HCT116 (cell line): ENCODE data around the gene RGS7. TPM values are rescaled to one million over a fixed set of nuclear protein-coding genes. Genes with fewer than 3 reads are reported as not detected.

Source experiments
- ATAC-seq: fragments of 200-7000 bp; cut with Tn5 transposase; 2 replicates; pipeline ENCODE4 v1.9.1; 2020; ENCODE audit warnings: mild to moderate bottlenecking, moderate library complexity
- BruUV-seq: library from RNA; stranded (reverse); fragments of 400-500 nt; replicated peaks from 2 replicates; lab custom pipeline; 2021; lab: Mats Ljungman, UMichigan
- CTCF ChIA-PET: fragments of 300-600 bp; sonication (Branson Sonifier 250); formaldehyde crosslinking; loops from one replicate; lab custom pipeline; 2021; ENCODE audit warnings: antibody characterized with exemption; lab: Charles Lee
- POLR2A ChIA-PET: fragments of 300-600, 350-600 bp; sonication (Branson Sonifier 250); formaldehyde crosslinking; loops from one replicate; lab custom pipeline; 2021; ENCODE audit warnings: antibody characterized with exemption; lab: Charles Lee
- RAD21 ChIA-PET, 2 experiments: fragments of 300-600 bp; sonication (Branson Sonifier 250); formaldehyde crosslinking; loops; one replicate each; lab custom pipeline; 2023; ENCODE audit warnings: low total read pairs in 2 of 2; ENCODE audit not compliant: uncharacterized antibody in 2 of 2, unreplicated experiment in 2 of 2, low non-redundant PET in 1 of 2; lab: Charles Lee
- DNase-seq: peaks from one replicate; pipeline ENCODE4 v3.0.0-alpha.2; 2010; ENCODE audit warnings: low read depth, low spot score
- H2AFZ ChIP-seq: fragments of 200-600 bp; shearing (Covaris generic), sonication (generic); 2 replicates; pipeline ENCODE4 v1.6.1; 2017; ENCODE audit warnings: low read depth, mixed run types, mixed read lengths, antibody characterized with exemption, low read length; ENCODE audit not compliant: poor library complexity, severe bottlenecking
- H3K27ac ChIP-seq: 2 replicates; pipeline ENCODE4 v1.5.1; 2012; ENCODE audit warnings: low read depth, low read length
- H3K27me3 ChIP-seq: fragments of 200-600 bp; sonication (generic); 2 replicates; pipeline ENCODE4 v1.6.1; 2016; ENCODE audit warnings: mixed run types, low read length, mixed read lengths; ENCODE audit not compliant: insufficient read depth
- H3K36me3 ChIP-seq, 2 experiments: fragments of 200-500 bp in 1 of 2; fragments of 200-600 bp in 1 of 2; sonication (Bioruptor generic) in 1 of 2; sonication (generic) in 1 of 2; 2 replicates each; pipeline versions ENCODE4 v1.5.1 to v1.6.1; 2014 to 2016; ENCODE audit warnings: low read length in 2 of 2, inconsistent platforms in 1 of 2, mixed read lengths in 1 of 2, mixed run types in 1 of 2; ENCODE audit not compliant: insufficient read depth in 2 of 2, control insufficient read depth in 1 of 2
- H3K4me1 ChIP-seq, 2 experiments: fragments of 200-600 bp in 1 of 2; sonication (generic) in 1 of 2; 2 replicates each; pipeline versions ENCODE4 v1.5.1 to v1.6.1; 2012 to 2017; ENCODE audit warnings: low read length in 2 of 2, inconsistent platforms in 1 of 2, mild to moderate bottlenecking in 1 of 2, mixed read lengths in 1 of 2, mixed run types in 1 of 2, moderate library complexity in 1 of 2; ENCODE audit not compliant: insufficient read depth in 2 of 2, control insufficient read depth in 1 of 2
- H3K4me2 ChIP-seq: fragments of 200-600 bp; sonication (generic); 2 replicates; pipeline ENCODE4 v1.6.1; 2017; ENCODE audit warnings: mixed run types, low read length, mixed read lengths
- H3K4me3 ChIP-seq, 2 experiments: fragments of 200-600 bp in 1 of 2; sonication (generic) in 1 of 2; replicated peaks in 1 of 2; 2 replicates each; pipeline ENCODE4 v1.5.1; 2011 to 2016; ENCODE audit warnings: low read length in 2 of 2, control low read depth in 1 of 2, low read depth in 1 of 2, mild to moderate bottlenecking in 1 of 2, mixed read lengths in 1 of 2, mixed run types in 1 of 2
- H3K79me2 ChIP-seq: fragments of 200-600 bp; sonication (generic); 2 replicates; pipeline ENCODE4 v1.6.1; 2017; ENCODE audit warnings: mild to moderate bottlenecking, mixed run types, low read length, moderate library complexity, mixed read lengths; ENCODE audit not compliant: insufficient read depth
- H3K9ac ChIP-seq: fragments of 200-600 bp; sonication (generic); 2 replicates; pipeline ENCODE4 v1.6.1; 2016; ENCODE audit warnings: low read length, mixed read lengths
- H3K9me2 ChIP-seq: fragments of 200-600 bp; sonication (generic), shearing (Covaris generic); 2 replicates; pipeline ENCODE4 v1.6.1; 2017; ENCODE audit warnings: mixed run types, mild to moderate bottlenecking, moderate library complexity; ENCODE audit not compliant: insufficient read depth
- H3K9me3 ChIP-seq, 2 experiments: fragments of 200-500 bp in 1 of 2; fragments of 200-600 bp in 1 of 2; sonication (Bioruptor generic) in 1 of 2; sonication (generic) in 1 of 2; 2 replicates each; pipeline ENCODE4 v1.6.1; 2014 to 2017; ENCODE audit warnings: low read length in 2 of 2, mixed read lengths in 2 of 2, inconsistent platforms in 1 of 2, low read depth in 1 of 2, mild to moderate bottlenecking in 1 of 2, mixed run types in 1 of 2, moderate library complexity in 1 of 2; ENCODE audit not compliant: control insufficient read depth in 1 of 2, insufficient read depth in 1 of 2
- H4K20me1 ChIP-seq: fragments of 200-600 bp; sonication (generic), shearing (Covaris generic); 2 replicates; pipeline ENCODE4 v1.6.1; 2017; ENCODE audit warnings: mixed run types, mild to moderate bottlenecking, moderate library complexity; ENCODE audit not compliant: insufficient read depth
- EZH2 ChIP-seq: fragments of 200-600 bp; sonication (generic); IDR thresholded peaks from 2 replicates; pipeline ENCODE4 v1.6.1; 2017; ENCODE audit warnings: antibody characterized with exemption, mixed run types
- FOSL1 ChIP-seq: IDR thresholded peaks from 2 replicates; pipeline ENCODE4 v1.6.1; 2012; ENCODE audit warnings: low read depth
- POLR2AphosphoS5 ChIP-seq: IDR thresholded peaks from 2 replicates; pipeline ENCODE4 v1.6.1; 2011; ENCODE audit warnings: mild to moderate bottlenecking, low read depth, low read length, moderate library complexity
- SIN3A ChIP-seq: IDR thresholded peaks from 2 replicates; pipeline ENCODE4 v1.6.1; 2012; ENCODE audit warnings: low read depth
- SRF ChIP-seq: IDR thresholded peaks from 2 replicates; pipeline ENCODE4 v1.6.1; 2012; ENCODE audit warnings: low read depth
- YY1 ChIP-seq: IDR thresholded peaks from 2 replicates; pipeline ENCODE4 v1.6.1; 2011; ENCODE audit warnings: low read length, low read depth, moderate library complexity, mild to moderate bottlenecking; ENCODE audit not compliant: insufficient replicate concordance; ENCODE audit errors: extremely low read depth
- ZNF274 ChIP-seq: fragments of 200-500 bp; sonication (Bioruptor generic); IDR thresholded peaks from 2 replicates; pipeline ENCODE4 v1.6.1; 2014; ENCODE audit warnings: mild to moderate bottlenecking, low read depth, low read length, inconsistent platforms
- intact Hi-C: fragments of 100-400 bp; cut with micrococcal nuclease; formaldehyde crosslinking; loops from 2 replicates; pipeline ENCODE4 v1.10.0; 2022
- total RNA-seq: library from RNA; stranded (reverse); gene quantifications from one replicate; pipeline ENCODE4 v1.2.1, GENCODE V29; 2021; ENCODE audit not compliant: unreplicated experiment
- TF ChIP-seq, protein P1 (sequence below): IDR thresholded peaks from 2 replicates; pipeline ENCODE4 v1.6.1; 2012; ENCODE audit warnings: low read depth
- TF ChIP-seq, protein P2 (sequence below), 3 experiments: fragments of 200-600 bp in 1 of 3; sonication (generic) in 1 of 3; IDR thresholded peaks in 2 of 3; conservative IDR thresholded peaks in 1 of 3; 2 replicates each; pipeline ENCODE4 v1.5.1; 2012 to 2017; ENCODE audit warnings: low read depth in 2 of 3, low read length in 2 of 3, antibody characterized with exemption in 1 of 3, borderline replicate concordance in 1 of 3, control low read depth in 1 of 3, mild to moderate bottlenecking in 1 of 3, mixed read lengths in 1 of 3, mixed run types in 1 of 3, moderate library complexity in 1 of 3; ENCODE audit not compliant: insufficient read depth in 1 of 3

RGS7 gene
- total RNA-seq, 1 experiment from 2014 or later = not detected

DNA sequence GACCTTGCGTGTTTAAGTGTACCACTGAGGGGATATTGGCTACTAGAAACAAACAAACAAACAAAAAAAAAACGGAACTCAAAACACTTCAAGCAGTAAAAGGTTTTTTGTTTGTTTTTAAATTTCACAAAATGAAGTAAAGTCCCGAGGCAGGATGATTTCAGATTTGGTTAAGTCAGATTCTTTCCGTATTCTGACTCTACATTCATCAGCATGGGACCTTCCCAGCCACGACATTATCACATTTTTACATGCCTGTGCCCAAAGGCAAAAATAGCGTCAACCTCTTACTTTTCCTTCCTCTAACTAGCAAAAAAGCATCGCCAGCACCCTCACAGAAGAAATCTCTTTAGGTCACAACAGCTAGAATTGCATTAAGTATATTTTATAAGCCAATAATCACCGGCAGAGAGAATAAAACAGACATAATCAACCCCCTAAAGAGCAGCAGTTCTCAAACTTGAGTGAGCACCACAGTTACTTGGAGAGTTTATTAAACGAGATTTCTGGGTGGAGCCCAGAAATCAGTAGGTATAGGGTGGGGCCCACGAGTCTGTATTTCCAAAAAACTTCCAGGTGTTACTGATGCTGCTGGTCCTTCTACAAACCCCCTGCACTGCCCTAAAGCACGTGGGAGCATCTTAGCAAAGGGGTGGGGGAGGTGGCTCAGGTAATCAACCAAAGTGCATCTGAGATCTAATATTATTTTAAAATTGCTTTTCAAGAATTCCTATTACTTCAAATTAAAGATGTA is 227.6 kb downstream of the RGS7 start:
- Histone ChIP-seq H3K4me3 (no peak overlapping the region), H3K9ac (no peak overlapping the region), H3K79me2 (no peaks in the 10 kb centered on the region), H3K4me2 (no peak overlapping the region), H3K27ac (no peak overlapping the region), H4K20me1 (no peaks in the 10 kb centered on the region), H3K27me3 (no peaks in the 10 kb centered on the region), H3K36me3 (no peaks in the 10 kb centered on the region), H3K9me2 (no peaks in the 10 kb centered on the region), H3K9me3 (peaks cover 0 to 4% of the 10 kb centered on the region in 2 experiments; a peak in 2 of 4 replicates), H2AFZ (no peak overlapping the region)
- CTCF ChIA-PET = interaction anchor here (0.7 kb wide), 1 partner anchor 1998 kb away, joined by 3 read pairs; no protein-coding TSS in a partner anchor
- RAD21 ChIA-PET = no interaction called here
- no peak for DNase-seq
- no TSS peak for BruUV-seq
- POLR2A ChIA-PET = no interaction called here
- ATAC-seq = no peak
- TF ChIP-seq ZNF274 (no peak), EZH2 (no peak), FOSL1 (no peak), SIN3A (no peak), SRF (no peak), POLR2AphosphoS5 (no peak), YY1 (no peak)
- TF ChIP-seq, protein P1, sequence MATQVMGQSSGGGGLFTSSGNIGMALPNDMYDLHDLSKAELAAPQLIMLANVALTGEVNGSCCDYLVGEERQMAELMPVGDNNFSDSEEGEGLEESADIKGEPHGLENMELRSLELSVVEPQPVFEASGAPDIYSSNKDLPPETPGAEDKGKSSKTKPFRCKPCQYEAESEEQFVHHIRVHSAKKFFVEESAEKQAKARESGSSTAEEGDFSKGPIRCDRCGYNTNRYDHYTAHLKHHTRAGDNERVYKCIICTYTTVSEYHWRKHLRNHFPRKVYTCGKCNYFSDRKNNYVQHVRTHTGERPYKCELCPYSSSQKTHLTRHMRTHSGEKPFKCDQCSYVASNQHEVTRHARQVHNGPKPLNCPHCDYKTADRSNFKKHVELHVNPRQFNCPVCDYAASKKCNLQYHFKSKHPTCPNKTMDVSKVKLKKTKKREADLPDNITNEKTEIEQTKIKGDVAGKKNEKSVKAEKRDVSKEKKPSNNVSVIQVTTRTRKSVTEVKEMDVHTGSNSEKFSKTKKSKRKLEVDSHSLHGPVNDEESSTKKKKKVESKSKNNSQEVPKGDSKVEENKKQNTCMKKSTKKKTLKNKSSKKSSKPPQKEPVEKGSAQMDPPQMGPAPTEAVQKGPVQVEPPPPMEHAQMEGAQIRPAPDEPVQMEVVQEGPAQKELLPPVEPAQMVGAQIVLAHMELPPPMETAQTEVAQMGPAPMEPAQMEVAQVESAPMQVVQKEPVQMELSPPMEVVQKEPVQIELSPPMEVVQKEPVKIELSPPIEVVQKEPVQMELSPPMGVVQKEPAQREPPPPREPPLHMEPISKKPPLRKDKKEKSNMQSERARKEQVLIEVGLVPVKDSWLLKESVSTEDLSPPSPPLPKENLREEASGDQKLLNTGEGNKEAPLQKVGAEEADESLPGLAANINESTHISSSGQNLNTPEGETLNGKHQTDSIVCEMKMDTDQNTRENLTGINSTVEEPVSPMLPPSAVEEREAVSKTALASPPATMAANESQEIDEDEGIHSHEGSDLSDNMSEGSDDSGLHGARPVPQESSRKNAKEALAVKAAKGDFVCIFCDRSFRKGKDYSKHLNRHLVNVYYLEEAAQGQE = no peak
- TF ChIP-seq, protein P2, sequence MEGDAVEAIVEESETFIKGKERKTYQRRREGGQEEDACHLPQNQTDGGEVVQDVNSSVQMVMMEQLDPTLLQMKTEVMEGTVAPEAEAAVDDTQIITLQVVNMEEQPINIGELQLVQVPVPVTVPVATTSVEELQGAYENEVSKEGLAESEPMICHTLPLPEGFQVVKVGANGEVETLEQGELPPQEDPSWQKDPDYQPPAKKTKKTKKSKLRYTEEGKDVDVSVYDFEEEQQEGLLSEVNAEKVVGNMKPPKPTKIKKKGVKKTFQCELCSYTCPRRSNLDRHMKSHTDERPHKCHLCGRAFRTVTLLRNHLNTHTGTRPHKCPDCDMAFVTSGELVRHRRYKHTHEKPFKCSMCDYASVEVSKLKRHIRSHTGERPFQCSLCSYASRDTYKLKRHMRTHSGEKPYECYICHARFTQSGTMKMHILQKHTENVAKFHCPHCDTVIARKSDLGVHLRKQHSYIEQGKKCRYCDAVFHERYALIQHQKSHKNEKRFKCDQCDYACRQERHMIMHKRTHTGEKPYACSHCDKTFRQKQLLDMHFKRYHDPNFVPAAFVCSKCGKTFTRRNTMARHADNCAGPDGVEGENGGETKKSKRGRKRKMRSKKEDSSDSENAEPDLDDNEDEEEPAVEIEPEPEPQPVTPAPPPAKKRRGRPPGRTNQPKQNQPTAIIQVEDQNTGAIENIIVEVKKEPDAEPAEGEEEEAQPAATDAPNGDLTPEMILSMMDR (IDR thresholded peaks at IDR 0.05 in 2 of 3, conservative IDR thresholded peaks at IDR 0.05 in 1 of 3; ENCODE audit: borderline replicate concordance in 1 of 3, insufficient read depth in 1 of 3, low read depth in 2 of 3, low read length in 2 of 3) = no peak
- TF ChIP-seq, all 23 proteins: peak for 0
- intact Hi-C loops = no loop called here
- no peaks in the 10 kb centered on the region for H3K4me1 ChIP-seq
